Measurements from ENCODE around the gene KMT5B.
A peak's percentile ranks its signal among the peaks of the same experiment; 100 is the strongest.
"Not testable (repeated sequence)": the region's sequence is repeated elsewhere in the genome, so short reads cannot be mapped to it uniquely, and the experiment has no call there.

KMT5B gene

DNA sequence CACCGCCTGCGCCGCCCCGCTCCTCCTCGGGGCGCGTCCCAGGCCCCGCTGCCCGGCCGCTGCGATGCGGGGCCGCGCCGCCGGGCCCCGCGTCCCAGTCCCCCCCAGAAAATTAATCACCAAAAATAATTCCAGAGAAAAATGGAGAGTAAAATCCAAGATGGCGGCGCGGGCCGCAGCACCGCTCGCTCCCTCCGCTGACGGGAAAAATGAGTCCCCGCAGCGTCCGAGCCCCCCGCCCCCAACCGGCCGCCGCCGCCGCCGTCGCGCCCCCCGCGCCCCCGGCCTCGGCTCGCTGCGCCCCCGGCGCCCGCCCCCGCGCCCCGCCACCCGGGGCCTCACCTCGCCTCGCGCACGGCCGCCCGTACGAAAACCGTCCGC, at the start of gene KMT5B:
TSS of gene KMT5B (minus strand) at position 162 of the 381 bp plus-strand sequence. CDS start 23,220 bp downstream, outside the sequence.
- peak in 5 of 6 experiments; percentile 55 to 77 (median 72) for DNase-seq

DNA sequence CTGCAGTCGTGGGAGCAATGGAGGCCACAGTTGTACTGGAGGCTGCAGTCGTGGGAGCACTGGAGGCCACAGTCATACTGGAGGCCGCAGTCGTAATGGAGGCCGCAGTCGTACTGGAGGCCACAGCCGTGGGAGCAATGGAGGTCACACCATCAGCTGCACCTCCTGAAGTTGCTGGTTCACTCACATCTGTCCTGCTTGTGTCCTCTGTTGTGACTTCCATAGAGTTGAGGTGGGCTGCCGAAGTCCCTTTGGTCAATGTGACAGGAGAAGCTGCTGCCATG, 49.4 kb upstream of the KMT5B start:
- no peak for DNase-seq

- DNase-seq, result no peak
Measured at GRCh38 chr11:68261749-68262543, 48.9 kb upstream of the KMT5B start.

- DNase-seq, result no peak
Measured at GRCh38 chr11:68261006-68261405, 47.9 kb upstream of the KMT5B start.

- DNase-seq, result no peak
Measured at GRCh38 chr11:68260484-68260883, 47.4 kb upstream of the KMT5B start.

GRCh38 chr11:68259122-68259959, 46.2 kb upstream of the KMT5B start:
- no peak for DNase-seq

GRCh38 chr11:68258363-68258765, 45.3 kb upstream of the KMT5B start:
- no peak for DNase-seq

DNA sequence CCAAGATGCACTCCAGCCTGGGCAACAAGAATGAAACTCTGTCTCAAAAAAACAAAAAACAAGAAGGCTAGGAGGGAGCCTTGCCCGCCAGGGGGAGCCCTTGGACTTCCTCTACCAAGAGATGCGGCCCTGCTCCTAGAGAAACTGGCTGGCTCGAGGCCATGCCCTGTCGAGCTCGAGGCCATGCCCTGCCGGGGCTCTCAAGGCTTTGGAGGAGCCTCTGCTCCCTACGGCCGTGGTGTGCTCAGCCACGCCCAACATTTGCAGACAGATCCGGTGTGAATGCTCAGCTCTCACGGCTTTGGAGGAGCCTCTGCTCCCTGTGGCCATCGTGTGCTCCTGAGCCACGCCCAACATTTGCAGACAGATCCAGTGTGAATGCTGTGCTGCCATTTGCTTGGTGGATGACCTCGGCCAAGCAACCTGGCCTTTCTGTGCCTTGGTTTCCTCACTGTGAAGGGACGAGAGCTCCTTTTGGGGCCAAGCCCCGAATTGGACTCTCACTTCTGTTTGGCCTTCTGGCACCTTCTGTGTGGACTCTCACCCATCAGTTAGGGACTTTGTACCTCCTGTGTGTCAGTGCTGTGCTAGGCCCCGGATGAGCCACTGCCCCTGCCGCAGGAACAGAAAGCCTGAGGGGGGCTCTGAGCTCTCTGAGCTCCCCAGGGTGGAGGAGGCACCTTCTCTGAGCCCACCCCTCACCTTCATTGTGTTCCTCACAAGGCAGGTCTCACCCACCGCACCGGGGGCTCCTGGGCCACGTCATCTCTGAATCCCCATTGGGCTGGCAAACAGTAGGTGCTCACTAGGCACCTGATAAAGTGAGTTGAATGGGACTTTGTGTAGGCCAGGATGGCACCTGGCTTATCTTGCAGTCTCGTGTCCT, 44.6 kb upstream of the KMT5B start:
- DNase-seq, result peak; percentile 73 to 94 (median 87)

DNA sequence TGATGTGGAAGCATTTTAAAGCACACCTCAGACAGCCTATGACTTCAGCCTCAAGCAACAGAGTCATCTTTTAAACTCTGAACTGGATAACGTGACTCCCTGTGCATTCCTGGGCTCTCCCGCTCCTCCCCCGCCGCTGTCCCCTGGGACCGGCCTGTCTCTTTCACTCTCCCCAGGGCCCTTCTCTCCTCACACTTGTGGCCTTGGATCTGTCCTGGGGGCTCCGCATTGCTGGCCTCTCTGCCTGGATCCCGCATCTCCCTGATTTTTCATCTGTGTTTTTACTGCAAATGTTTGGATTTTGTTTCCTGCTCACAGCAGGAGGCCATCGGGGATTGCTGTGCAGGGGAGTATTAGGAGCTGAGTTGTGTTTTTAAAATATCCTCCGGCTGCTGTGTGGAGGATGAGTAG, 43.2 kb upstream of the KMT5B start:
- no peak for DNase-seq

DNA sequence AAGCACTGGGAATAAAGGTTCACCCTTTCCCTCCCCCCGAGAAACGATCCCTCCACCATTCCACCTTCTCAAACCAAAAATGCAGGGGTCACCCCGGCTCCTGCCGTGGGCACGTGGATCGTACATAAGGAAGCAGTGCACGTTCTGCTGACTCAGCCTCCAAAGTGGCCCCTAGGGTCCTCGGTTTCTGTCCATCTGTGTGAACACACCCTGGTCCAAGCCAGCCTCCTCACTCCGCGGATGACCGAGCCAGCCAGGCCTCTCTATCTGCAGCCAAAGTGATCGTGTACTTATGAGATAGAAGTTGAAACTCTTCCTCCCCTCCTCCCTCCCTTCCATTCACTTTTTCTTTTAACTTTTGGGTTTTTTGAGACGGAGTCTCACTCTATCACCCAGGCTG, 42.4 kb upstream of the KMT5B start:
- DNase-seq, result no peak

DNA sequence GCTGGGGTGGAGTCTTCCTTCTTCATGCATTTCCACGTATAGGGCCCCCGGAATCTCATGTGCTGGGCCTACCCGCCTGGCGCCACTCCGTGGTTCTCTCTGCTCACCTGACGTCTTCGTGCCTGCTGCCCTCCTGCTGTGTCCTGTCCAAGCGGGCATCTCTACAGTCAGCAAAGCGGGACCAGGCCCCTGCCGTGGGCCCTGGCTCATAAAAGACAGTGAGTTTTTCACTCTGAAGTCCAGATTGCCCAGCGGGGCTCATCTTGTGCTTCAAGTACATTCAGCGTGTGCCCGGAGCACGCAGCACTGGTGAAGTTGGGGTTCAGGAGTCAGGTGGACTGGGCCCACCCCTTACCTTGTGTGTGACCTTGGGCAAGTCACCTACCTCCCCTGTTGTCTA, 41.3 kb upstream of the KMT5B start:
- no peak for DNase-seq

DNA sequence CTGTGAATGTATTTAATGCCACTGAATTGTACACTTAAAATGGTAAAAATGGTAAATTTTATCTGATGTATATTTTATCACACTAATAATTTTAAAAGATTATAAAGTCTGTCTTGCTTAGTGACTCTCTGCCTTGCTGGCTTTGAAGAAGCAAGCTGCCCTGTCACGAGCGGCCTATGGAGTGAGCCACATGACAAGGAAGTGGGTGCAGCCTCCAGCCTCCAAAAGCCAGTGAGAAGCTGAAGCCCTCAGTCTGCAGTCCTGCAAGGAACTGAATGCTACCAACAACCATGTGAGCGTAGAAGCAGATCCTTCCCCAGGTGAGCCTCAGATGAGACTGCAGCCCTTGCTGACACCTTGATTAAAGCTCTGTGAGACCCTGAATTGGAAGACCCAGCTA, 38.7 kb upstream of the KMT5B start:
- no peak for DNase-seq

- not testable (repeated sequence) for DNase-seq
Measured at GRCh38 chr11:68244912-68245311, 31.8 kb upstream of the KMT5B start.

- DNase-seq, result not testable (repeated sequence)
Measured at GRCh38 chr11:68243847-68244246, 30.8 kb upstream of the KMT5B start.

- DNase-seq, result no peak
Measured at GRCh38 chr11:68242616-68243015, 29.5 kb upstream of the KMT5B start.

- no peak for DNase-seq
Measured at GRCh38 chr11:68231621-68232020, 18.5 kb upstream of the KMT5B start.

GRCh38 chr11:68229601-68230000, 16.5 kb upstream of the KMT5B start:
- no peak for DNase-seq

- DNase-seq, result no peak
Measured at GRCh38 chr11:68226421-68226820, 13.3 kb upstream of the KMT5B start.

DNA sequence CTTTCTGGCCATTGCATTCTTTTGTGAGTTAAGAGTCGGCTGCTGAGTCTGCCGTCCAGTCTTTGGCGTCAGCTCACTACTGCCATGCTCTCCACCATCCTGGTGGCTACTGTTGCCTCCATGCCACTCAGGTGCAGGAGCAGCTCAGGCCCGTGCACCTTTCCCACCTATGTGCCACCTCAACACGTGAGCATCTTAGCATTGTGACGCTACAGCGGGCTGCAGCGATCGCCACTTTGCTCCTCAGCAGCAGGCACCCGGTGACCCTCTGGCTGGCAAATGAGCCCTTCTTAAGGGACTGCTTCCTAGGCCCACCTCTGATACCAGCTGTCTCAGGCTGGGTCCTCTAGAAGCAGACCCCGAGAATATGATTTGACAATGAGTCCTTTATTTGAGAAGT, 11.5 kb upstream of the KMT5B start:
- no peak for DNase-seq

DNA sequence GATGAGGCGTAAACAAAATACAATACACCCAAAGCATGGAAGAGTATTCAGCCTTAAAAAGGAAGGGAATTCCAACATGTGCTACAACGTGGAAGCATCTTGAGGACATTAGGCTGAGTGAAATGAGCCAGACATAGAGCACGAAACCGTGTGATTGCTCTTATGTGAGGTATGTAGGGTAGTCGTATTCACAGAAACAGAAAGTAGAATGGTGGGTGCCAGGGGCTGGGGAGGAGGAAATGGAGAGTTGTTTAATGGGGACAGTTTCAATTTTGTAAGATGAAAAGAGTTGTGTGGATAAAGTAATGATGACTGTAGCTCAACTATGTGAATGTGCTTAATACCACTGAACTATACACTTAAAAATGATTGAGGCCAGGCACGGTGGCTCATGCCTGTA, 10.2 kb upstream of the KMT5B start:
- DNase-seq, result no peak

- DNase-seq, result no peak
Measured at GRCh38 chr11:68221406-68221805, 8.3 kb upstream of the KMT5B start.

DNA sequence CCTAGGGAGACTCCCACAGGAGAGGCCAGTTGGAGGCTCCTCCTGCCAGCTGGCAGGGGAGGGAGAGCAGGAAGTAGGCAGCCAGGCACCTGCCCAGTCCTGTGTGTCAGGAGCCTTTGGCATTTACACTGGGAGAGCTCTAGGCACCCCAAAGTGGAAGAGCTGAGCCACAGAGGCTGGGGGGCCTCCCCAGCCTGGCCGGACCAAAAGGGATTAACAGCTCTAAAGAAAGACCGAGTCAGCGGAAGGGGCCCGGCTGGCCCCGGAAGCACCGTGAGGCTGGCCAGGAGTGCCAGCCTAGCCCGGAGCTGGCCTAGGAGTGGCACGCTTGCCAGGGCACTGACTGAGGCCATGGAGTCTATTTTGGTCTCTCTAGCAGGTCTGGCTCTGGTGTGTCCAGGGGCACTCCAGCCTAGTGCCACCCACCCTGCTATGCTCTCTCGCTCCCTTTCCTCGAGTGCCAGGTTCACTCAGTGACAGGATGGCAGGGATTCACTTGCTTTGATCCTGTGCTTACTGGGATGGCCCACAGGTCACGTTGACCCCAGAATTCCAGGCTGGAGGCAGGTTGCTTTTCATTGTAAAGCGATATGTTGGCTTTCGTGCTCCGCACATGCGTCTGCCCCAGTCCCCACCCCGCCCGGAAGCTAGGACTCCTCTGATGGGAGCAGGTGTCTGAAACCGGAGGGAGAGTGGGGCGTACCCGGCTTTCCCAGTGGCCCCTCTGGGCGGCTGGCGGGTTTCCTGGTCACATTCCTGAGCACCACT, 3.3 kb upstream of the KMT5B start:
- DNase-seq, result no peak

All from stimulated activated naive CD4-positive, alpha-beta T cell (primary cell).